ENCODE data around the gene FXYD2. TPM values are rescaled to one million over a fixed set of nuclear protein-coding genes. Genes with fewer than 3 reads are reported as not detected.
"Not testable (repeated sequence)": the region's sequence is repeated elsewhere in the genome, so short reads cannot be mapped to it uniquely, and the experiment has no call there.

The FXYD2 gene
- total and polyA plus RNA-seq, 2 experiments from 2014 or later = not detected

- Histone ChIP-seq H3K27me3 (replicated peaks; ENCODE audit: insufficient read depth) (no peaks in the 10 kb centered on the region), H3K4me1 (ENCODE audit: insufficient read depth) (no peaks in the 10 kb centered on the region), H3K36me3 (ENCODE audit: low read depth) (no peaks in the 10 kb centered on the region), H2AFZ (no peak overlapping the region), H3K4me2 (ENCODE audit: unreplicated experiment) (no peak overlapping the region), H3K9me3 (ENCODE audit: low read depth) (no peaks in the 10 kb centered on the region), H3K9ac (no peak overlapping the region), H3K4me3 (no peak overlapping the region), H3K27ac (no peak overlapping the region), H3K9me2 (ENCODE audit: insufficient read depth) (no peaks in the 10 kb centered on the region), H3K79me2 (ENCODE audit: insufficient read depth) (no peaks in the 10 kb centered on the region), H4K20me1 (ENCODE audit: insufficient read depth) (no peaks in the 10 kb centered on the region), H3F3A (ENCODE audit: insufficient read depth) (no peaks in the 10 kb centered on the region)
- in situ Hi-C loops (cut with MboI) = no loop called here
- 59 to 63% methylated on average over 20 of the region's 20 CpGs for WGBS, 2 experiments (ENCODE audit: low coverage in 1 of 2, low lambda C conversion rate in 2 of 2, missing lambda C conversion rate in 2 of 2)
- TF ChIP-seq EZH2phosphoT487 (IDR thresholded peaks at IDR 0.05; ENCODE audit: insufficient read depth, low read depth) = no peak
- peak; percentile 48 for DNase-seq
Measured at GRCh38 chr11:117816151-117816741, 8.3 kb downstream of the FXYD2 start.

GRCh38 chr11:117815262-117815803 lies 9.2 kb downstream of the FXYD2 start:
- in situ Hi-C loops (cut with MboI) = no loop called here
- Histone ChIP-seq H3K9ac (no peak overlapping the region), H3K9me2 (ENCODE audit: insufficient read depth) (no peaks in the 10 kb centered on the region), H3K27ac (no peak overlapping the region), H3K9me3 (ENCODE audit: low read depth) (no peaks in the 10 kb centered on the region), H3K79me2 (ENCODE audit: insufficient read depth) (no peaks in the 10 kb centered on the region), H3K4me2 (ENCODE audit: unreplicated experiment) (no peak overlapping the region), H3K27me3 (replicated peaks; ENCODE audit: insufficient read depth) (no peaks in the 10 kb centered on the region; the same call in 1 of the 2 replicates), H4K20me1 (ENCODE audit: insufficient read depth) (no peaks in the 10 kb centered on the region), H3K36me3 (ENCODE audit: low read depth) (no peaks in the 10 kb centered on the region), H3K4me1 (ENCODE audit: insufficient read depth) (no peaks in the 10 kb centered on the region), H2AFZ (no peak overlapping the region), H3K4me3 (no peak overlapping the region), H3F3A (ENCODE audit: insufficient read depth) (no peaks in the 10 kb centered on the region)
- no peak for DNase-seq
- WGBS, 2 experiments (ENCODE audit: low coverage in 1 of 2, low lambda C conversion rate in 2 of 2, missing lambda C conversion rate in 2 of 2) = 60 to 76% methylated on average over 7 of the region's 7 CpGs
- TF ChIP-seq EZH2phosphoT487 (IDR thresholded peaks at IDR 0.05; ENCODE audit: insufficient read depth, low read depth) = no peak

- Histone ChIP-seq H3K27me3 (replicated peaks; ENCODE audit: insufficient read depth) (no peaks in the 10 kb centered on the region; the same call in 1 of the 2 replicates), H3K79me2 (ENCODE audit: insufficient read depth) (no peaks in the 10 kb centered on the region), H3K9me2 (ENCODE audit: insufficient read depth) (no peaks in the 10 kb centered on the region), H3F3A (ENCODE audit: insufficient read depth) (no peaks in the 10 kb centered on the region), H4K20me1 (ENCODE audit: insufficient read depth) (no peaks in the 10 kb centered on the region), H3K4me2 (ENCODE audit: unreplicated experiment) (no peak overlapping the region), H2AFZ (no peak overlapping the region), H3K9ac (no peak overlapping the region), H3K4me1 (ENCODE audit: insufficient read depth) (no peaks in the 10 kb centered on the region), H3K9me3 (ENCODE audit: low read depth) (no peaks in the 10 kb centered on the region), H3K36me3 (ENCODE audit: low read depth) (no peaks in the 10 kb centered on the region), H3K27ac (no peak overlapping the region), H3K4me3 (no peak overlapping the region)
- in situ Hi-C loops (cut with MboI) = no loop called here
- 60 to 61% methylated on average over 14 of the region's 14 CpGs for WGBS, 2 experiments (ENCODE audit: low coverage in 1 of 2, low lambda C conversion rate in 2 of 2, missing lambda C conversion rate in 2 of 2)
- DNase-seq = no peak
- no peak for TF ChIP-seq EZH2phosphoT487 (IDR thresholded peaks at IDR 0.05; ENCODE audit: insufficient read depth, low read depth)
- TF ChIP-seq EZH2 (IDR thresholded peaks at IDR 0.05; ENCODE audit: insufficient read depth, poor library complexity, severe bottlenecking) = no peak
Measured at GRCh38 chr11:117814766-117815261, 9.7 kb downstream of the FXYD2 start.

DNA sequence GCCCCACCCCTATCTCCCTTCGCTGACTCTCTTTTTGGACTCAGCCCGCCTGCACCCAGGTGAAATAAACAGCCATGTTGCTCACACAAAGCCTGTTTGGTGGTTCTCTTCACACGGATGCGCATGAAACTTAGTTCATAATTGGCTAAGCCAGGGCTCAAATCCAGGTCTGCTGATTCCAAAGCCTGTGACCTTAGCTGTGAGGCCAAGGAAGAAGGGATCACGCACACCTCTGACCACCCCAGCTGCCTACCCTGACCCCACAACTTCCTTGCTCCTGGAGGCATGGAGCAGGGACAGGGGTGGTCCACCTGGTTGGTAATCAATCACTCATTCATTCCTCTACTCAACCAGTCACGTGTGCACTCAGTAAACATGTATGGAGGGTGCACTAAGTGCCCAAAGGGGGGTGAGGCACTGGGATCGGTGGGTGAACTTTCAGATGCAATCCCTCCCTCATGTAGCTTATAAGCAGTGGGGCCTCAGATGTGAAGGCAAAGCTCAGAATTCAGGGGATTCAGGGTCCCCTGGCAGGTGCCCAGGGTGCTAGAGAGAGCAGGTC lies 10.3 kb downstream of the FXYD2 start:
- H3K9ac ChIP-seq = no peak overlapping the region
- no peaks in the 10 kb centered on the region for H4K20me1 ChIP-seq (ENCODE audit: insufficient read depth)
- no peaks in the 10 kb centered on the region for H3K9me3 ChIP-seq (ENCODE audit: low read depth)
- H3K79me2 ChIP-seq (ENCODE audit: insufficient read depth) = no peaks in the 10 kb centered on the region
- 87 to 88% methylated on average over 6 to 7 of the region's 7 CpGs for WGBS, 2 experiments (ENCODE audit: low coverage in 1 of 2, low lambda C conversion rate in 2 of 2, missing lambda C conversion rate in 2 of 2)
- no peak overlapping the region for H3K4me2 ChIP-seq (ENCODE audit: unreplicated experiment)
- no peak overlapping the region for H2AFZ ChIP-seq
- no peak overlapping the region for H3K4me3 ChIP-seq
- no peaks in the 10 kb centered on the region for H3K9me2 ChIP-seq (ENCODE audit: insufficient read depth)
- no peaks in the 10 kb centered on the region for H3K36me3 ChIP-seq (ENCODE audit: low read depth)
- H3K27me3 ChIP-seq (replicated peaks; ENCODE audit: insufficient read depth) = no peaks in the 10 kb centered on the region; the same call in 1 of the 2 replicates
- no peak for TF ChIP-seq EZH2phosphoT487 (IDR thresholded peaks at IDR 0.05; ENCODE audit: insufficient read depth, low read depth)
- no peak for TF ChIP-seq EZH2 (IDR thresholded peaks at IDR 0.05; ENCODE audit: insufficient read depth, poor library complexity, severe bottlenecking)
- no peaks in the 10 kb centered on the region for H3F3A ChIP-seq (ENCODE audit: insufficient read depth)
- H3K4me1 ChIP-seq (ENCODE audit: insufficient read depth) = no peaks in the 10 kb centered on the region
- no peak overlapping the region for H3K27ac ChIP-seq
- DNase-seq = no peak
- in situ Hi-C loops (cut with MboI) = no loop called here

DNA sequence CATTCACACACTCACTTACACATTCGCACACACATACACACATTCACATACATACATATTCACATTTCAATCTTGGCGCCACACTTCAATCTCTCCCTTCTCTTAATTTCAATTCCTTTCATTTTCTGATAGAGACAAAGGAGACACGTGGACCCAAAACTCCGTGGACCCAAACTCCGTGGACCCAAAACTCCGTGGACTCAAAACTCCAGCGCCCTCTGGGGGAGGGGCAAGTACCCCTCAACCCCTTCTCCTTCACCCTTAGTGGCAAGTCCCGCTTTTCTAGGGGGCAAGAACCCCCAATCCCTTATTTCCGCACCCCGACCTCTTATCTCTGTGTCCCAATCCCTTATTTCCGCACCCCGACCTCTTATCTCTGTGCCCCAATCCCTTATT lies 14.5 kb downstream of the FXYD2 start:
- DNase-seq; H3K4me3 ChIP-seq; H3K36me3 ChIP-seq (ENCODE audit: low read depth); H3F3A ChIP-seq (ENCODE audit: insufficient read depth); H4K20me1 ChIP-seq (ENCODE audit: insufficient read depth); H3K4me1 ChIP-seq (ENCODE audit: insufficient read depth); H3K9me2 ChIP-seq (ENCODE audit: insufficient read depth); H3K9ac ChIP-seq; H3K4me2 ChIP-seq (ENCODE audit: unreplicated experiment); H3K79me2 ChIP-seq (ENCODE audit: insufficient read depth); in situ Hi-C loops (cut with MboI); H2AFZ ChIP-seq; H3K27me3 ChIP-seq (replicated peaks; ENCODE audit: insufficient read depth); H3K27ac ChIP-seq; H3K9me3 ChIP-seq (ENCODE audit: low read depth): not testable (repeated sequence)
- 71 to 78% methylated on average over 12 of the region's 12 CpGs for WGBS, 2 experiments (ENCODE audit: low coverage in 1 of 2, low lambda C conversion rate in 2 of 2, missing lambda C conversion rate in 2 of 2)

All from GM23248 (cell line).